ENCODE results near the gene TMEM127. TPM values are rescaled to one million over a fixed set of nuclear protein-coding genes. Genes with fewer than 3 reads are reported as not detected.

Gene TMEM127
- total RNA-seq, 1 experiment from 2014 or later, result 25.3 TPM

GRCh38 chr2:96251721-96252292 is 14.0 kb downstream of the TMEM127 start (continued):
- TF ChIP-seq CTCF (IDR thresholded peaks at IDR 0.05 in 2 of 3, conservative IDR thresholded peaks at IDR 0.05 in 1 of 3; ENCODE audit: borderline replicate concordance in 1 of 3, insufficient read depth in 1 of 3, low read depth in 2 of 3, low read length in 2 of 3), result no peak
- TF ChIP-seq YY1 (IDR thresholded peaks at IDR 0.05; ENCODE audit: extremely low read depth, insufficient replicate concordance, low read depth, low read length), result peak; percentile 75
- TF ChIP-seq EGR1 (IDR thresholded peaks at IDR 0.05; ENCODE audit: low read depth), result no peak
- TF ChIP-seq RAD21 (IDR thresholded peaks at IDR 0.05; ENCODE audit: low read depth), result no peak
- no peak for TF ChIP-seq EZH2phosphoT487 (IDR thresholded peaks at IDR 0.05; ENCODE audit: borderline replicate concordance)
- no peak for TF ChIP-seq ATF3 (IDR thresholded peaks at IDR 0.05)
- peak; percentile 94 for TF ChIP-seq JUND (IDR thresholded peaks at IDR 0.05)
- TF ChIP-seq, protein P1, sequence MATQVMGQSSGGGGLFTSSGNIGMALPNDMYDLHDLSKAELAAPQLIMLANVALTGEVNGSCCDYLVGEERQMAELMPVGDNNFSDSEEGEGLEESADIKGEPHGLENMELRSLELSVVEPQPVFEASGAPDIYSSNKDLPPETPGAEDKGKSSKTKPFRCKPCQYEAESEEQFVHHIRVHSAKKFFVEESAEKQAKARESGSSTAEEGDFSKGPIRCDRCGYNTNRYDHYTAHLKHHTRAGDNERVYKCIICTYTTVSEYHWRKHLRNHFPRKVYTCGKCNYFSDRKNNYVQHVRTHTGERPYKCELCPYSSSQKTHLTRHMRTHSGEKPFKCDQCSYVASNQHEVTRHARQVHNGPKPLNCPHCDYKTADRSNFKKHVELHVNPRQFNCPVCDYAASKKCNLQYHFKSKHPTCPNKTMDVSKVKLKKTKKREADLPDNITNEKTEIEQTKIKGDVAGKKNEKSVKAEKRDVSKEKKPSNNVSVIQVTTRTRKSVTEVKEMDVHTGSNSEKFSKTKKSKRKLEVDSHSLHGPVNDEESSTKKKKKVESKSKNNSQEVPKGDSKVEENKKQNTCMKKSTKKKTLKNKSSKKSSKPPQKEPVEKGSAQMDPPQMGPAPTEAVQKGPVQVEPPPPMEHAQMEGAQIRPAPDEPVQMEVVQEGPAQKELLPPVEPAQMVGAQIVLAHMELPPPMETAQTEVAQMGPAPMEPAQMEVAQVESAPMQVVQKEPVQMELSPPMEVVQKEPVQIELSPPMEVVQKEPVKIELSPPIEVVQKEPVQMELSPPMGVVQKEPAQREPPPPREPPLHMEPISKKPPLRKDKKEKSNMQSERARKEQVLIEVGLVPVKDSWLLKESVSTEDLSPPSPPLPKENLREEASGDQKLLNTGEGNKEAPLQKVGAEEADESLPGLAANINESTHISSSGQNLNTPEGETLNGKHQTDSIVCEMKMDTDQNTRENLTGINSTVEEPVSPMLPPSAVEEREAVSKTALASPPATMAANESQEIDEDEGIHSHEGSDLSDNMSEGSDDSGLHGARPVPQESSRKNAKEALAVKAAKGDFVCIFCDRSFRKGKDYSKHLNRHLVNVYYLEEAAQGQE (IDR thresholded peaks at IDR 0.05; ENCODE audit: low read depth), result no peak

Measured in HCT116 (cell line).